PC-3 (cell line): ENCODE results near the gene PPP4R4. TPM values are rescaled to one million over a fixed set of nuclear protein-coding genes. Genes with fewer than 3 reads are reported as not detected.
"Not testable (repeated sequence)": the region's sequence is repeated elsewhere in the genome, so short reads cannot be mapped to it uniquely, and the experiment has no call there.

Experiments
- ATAC-seq: fragments of 200-7000 bp; cut with Tn5 transposase; 2 replicates; pipeline ENCODE4 v1.9.1; 2020; ENCODE audit warnings: mild to moderate bottlenecking, moderate library complexity
- BruUV-seq: library from RNA; stranded (reverse); fragments of 400-500 nt; replicated peaks from 2 replicates; lab custom pipeline; 2021; lab: Mats Ljungman, UMichigan
- CTCF ChIA-PET: fragments of 300-600 bp; sonication (Branson Sonifier 250); formaldehyde crosslinking; loops from one replicate; lab custom pipeline; 2022; ENCODE audit warnings: antibody characterized with exemption; lab: Charles Lee
- POLR2A ChIA-PET: fragments of 300-600 bp; sonication (Branson Sonifier 250); formaldehyde crosslinking; loops from one replicate; lab custom pipeline; 2022; ENCODE audit warnings: antibody characterized with exemption; ENCODE audit not compliant: unreplicated experiment; lab: Charles Lee
- DNase-seq: peaks from one replicate; pipeline ENCODE4 v3.0.0-alpha.2; 2015
- H2AFZ ChIP-seq: fragments of 300-600 bp; sonication (generic); 2 replicates; pipeline ENCODE4 v1.6.0; 2016; ENCODE audit warnings: antibody characterized with exemption, low read length
- H3F3A ChIP-seq: fragments of 300-600 bp; sonication (generic); one replicate; pipeline ENCODE4 v1.6.0; 2017; ENCODE audit warnings: antibody characterized with exemption, low read length, control low read depth, mild to moderate bottlenecking; ENCODE audit not compliant: unreplicated experiment
- H3K27ac ChIP-seq: fragments of 300-600 bp; sonication (generic); 2 replicates; pipeline ENCODE4 v1.5.1; 2016; ENCODE audit warnings: mild to moderate bottlenecking, low read length
- H3K27me3 ChIP-seq: fragments of 300-600 bp; sonication (generic); 2 replicates; pipeline ENCODE4 v1.6.1; 2016; ENCODE audit warnings: low read length, mixed read lengths
- H3K36me3 ChIP-seq: fragments of 300-600 bp; sonication (generic); 2 replicates; pipeline ENCODE4 v1.6.1; 2016; ENCODE audit warnings: low read depth, mixed run types, low read length, mixed read lengths
- H3K4me1 ChIP-seq: fragments of 300-600 bp; sonication (generic); 2 replicates; pipeline ENCODE4 v1.5.1; 2016; ENCODE audit warnings: low read length; ENCODE audit not compliant: insufficient read depth
- H3K4me2 ChIP-seq: fragments of 300-600 bp; sonication (generic); 2 replicates; pipeline ENCODE4 v1.6.0; 2016; ENCODE audit warnings: low read length
- H3K4me3 ChIP-seq: fragments of 300-600 bp; sonication (generic); 2 replicates; pipeline ENCODE4 v1.5.1; 2016; ENCODE audit warnings: mild to moderate bottlenecking, low read length, mixed read lengths
- H3K79me2 ChIP-seq: fragments of 300-600 bp; sonication (generic); 2 replicates; pipeline ENCODE4 v1.6.1; 2017; ENCODE audit warnings: low read length, mixed read lengths
- H3K9ac ChIP-seq: fragments of 300-600 bp; sonication (generic); 2 replicates; pipeline ENCODE4 v1.6.0; 2016; ENCODE audit warnings: mild to moderate bottlenecking, low read length
- H3K9me2 ChIP-seq: fragments of 300-600 bp; sonication (generic); replicated peaks from 2 replicates; pipeline ENCODE4 v1.6.1; 2016; ENCODE audit warnings: mixed run types, low read length, mixed read lengths
- H3K9me3 ChIP-seq: fragments of 300-600 bp; sonication (generic); 2 replicates; pipeline ENCODE4 v1.6.1; 2016; ENCODE audit warnings: low read length, mixed read lengths
- H4K20me1 ChIP-seq: fragments of 300-600 bp; sonication (generic); 2 replicates; pipeline ENCODE4 v1.6.1; 2016; ENCODE audit warnings: low read length, mixed read lengths
- CTCF ChIP-seq: fragments of 300-600 bp; sonication (generic); conservative IDR thresholded peaks from 2 replicates; pipeline ENCODE4 v1.5.1; 2017; ENCODE audit warnings: antibody characterized with exemption, low read depth, mild to moderate bottlenecking, low read length
- EZH2 ChIP-seq: fragments of 300-600 bp; sonication (generic); IDR thresholded peaks from one replicate; pipeline ENCODE4 v1.6.1; 2017; ENCODE audit warnings: antibody characterized with exemption, mild to moderate bottlenecking, low read length; ENCODE audit not compliant: unreplicated experiment
- EZH2phosphoT487 ChIP-seq: fragments of 300-600 bp; sonication (generic); IDR thresholded peaks from 2 replicates; pipeline ENCODE4 v1.6.1; 2018; ENCODE audit warnings: mild to moderate bottlenecking, antibody characterized with exemption, low read length, borderline replicate concordance
- intact Hi-C: fragments of 100-400 bp; cut with micrococcal nuclease; formaldehyde crosslinking; loops from 2 replicates; pipeline ENCODE4 v1.9.0; 2023
- total RNA-seq: library from RNA; depleted of rRNA; stranded (reverse); fragments of >200 nt; gene quantifications from 2 replicates; pipeline ENCODE4 v1.2.3, GENCODE V29; 2014

PPP4R4 gene
- total RNA-seq, 1 experiment from 2014 or later: 0.11 TPM

DNA sequence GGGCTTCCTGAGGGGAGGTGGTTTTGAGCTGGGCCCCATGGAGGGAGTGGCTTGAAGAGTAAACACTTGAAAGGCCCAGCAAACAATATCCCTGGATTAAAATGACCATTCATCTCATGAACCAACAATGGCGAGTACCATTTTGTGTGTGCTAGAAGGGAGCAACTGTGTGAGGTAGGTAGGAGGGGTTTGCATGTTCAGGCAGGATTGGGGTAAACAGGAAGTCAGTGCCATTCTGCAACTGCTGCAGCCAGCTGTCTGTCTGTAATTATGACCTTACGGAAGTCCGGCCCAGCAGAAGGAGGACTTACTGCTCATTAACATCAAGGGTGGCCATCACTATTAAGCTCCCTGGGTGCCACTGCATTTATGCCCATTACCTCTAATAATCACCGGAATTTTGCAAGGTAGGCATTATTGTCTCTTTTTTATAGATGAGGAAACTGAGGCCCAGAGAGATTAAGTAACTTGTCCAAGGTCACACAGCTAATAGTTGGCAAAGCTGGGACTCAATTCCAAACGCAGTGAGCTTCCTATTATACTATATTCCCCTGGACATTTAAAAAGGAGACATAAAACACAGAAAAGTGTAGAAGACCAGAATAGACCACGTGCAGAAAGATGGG, 28.1 kb upstream of the PPP4R4 start:
- no peak for TF ChIP-seq EZH2phosphoT487
- TF ChIP-seq EZH2: no peak
- no peak for TF ChIP-seq CTCF
- ChIA-PET POLR2A (no interaction called here), CTCF (no interaction called here)
- H2AFZ ChIP-seq: no peak overlapping the region
- H3K27ac ChIP-seq: no peak overlapping the region
- no peaks in the 10 kb centered on the region for H3K79me2 ChIP-seq
- H3K9me2 ChIP-seq: no peaks in the 10 kb centered on the region
- no TSS peak for BruUV-seq
- H3K27me3 ChIP-seq: no peaks in the 10 kb centered on the region
- DNase-seq (no peak), ATAC-seq (no peak)
- H3F3A ChIP-seq: no peaks in the 10 kb centered on the region
- no peaks in the 10 kb centered on the region for H3K4me1 ChIP-seq
- no peaks in the 10 kb centered on the region for H4K20me1 ChIP-seq
- intact Hi-C loops: no loop called here
- H3K9me3 ChIP-seq: no peaks in the 10 kb centered on the region
- H3K4me3 ChIP-seq: no peak overlapping the region
- H3K36me3 ChIP-seq: no peaks in the 10 kb centered on the region
- H3K4me2 ChIP-seq: no peak overlapping the region
- no peak overlapping the region for H3K9ac ChIP-seq

DNA sequence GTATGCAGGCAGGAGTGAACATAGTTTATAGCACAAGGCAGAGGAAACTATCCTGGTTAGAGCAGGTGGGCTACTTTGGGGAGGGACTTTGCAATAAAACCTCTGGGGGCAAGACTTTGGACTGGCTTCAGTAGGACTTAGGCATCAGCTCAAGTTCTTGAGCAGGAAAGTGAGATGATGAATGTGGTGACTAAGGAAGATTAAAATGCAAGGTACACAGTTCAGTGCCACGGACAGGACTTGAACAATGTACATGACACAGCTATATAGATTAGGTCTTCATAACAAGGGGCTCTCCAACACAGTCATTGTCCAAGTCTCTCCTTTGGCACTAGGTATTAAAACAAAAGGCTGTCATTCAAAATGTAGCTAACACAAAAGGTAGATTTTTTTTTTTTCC, 21.4 kb upstream of the PPP4R4 start:
- Histone ChIP-seq H3K36me3 (no peaks in the 10 kb centered on the region), H3K4me3 (no peak overlapping the region), H3K79me2 (no peaks in the 10 kb centered on the region), H3K9ac (no peak overlapping the region), H3F3A (no peaks in the 10 kb centered on the region), H2AFZ (no peak overlapping the region), H3K4me1 (no peaks in the 10 kb centered on the region), H3K4me2 (no peak overlapping the region), H3K9me3 (no peaks in the 10 kb centered on the region), H3K9me2 (no peaks in the 10 kb centered on the region), H4K20me1 (no peaks in the 10 kb centered on the region), H3K27ac (no peak overlapping the region), H3K27me3 (peaks cover 8% of the 10 kb centered on the region; the same call in 1 of the 2 replicates)
- ChIA-PET POLR2A (no interaction called here), CTCF (no interaction called here)
- ATAC-seq (no peak), DNase-seq (no peak)
- no TSS peak for BruUV-seq
- no peak for TF ChIP-seq EZH2phosphoT487
- TF ChIP-seq CTCF: no peak
- TF ChIP-seq EZH2: no peak
- intact Hi-C loops: no loop called here

GRCh38 chr14:94153750-94154342, 20.3 kb upstream of the PPP4R4 start:
- Histone ChIP-seq H3F3A (no peaks in the 10 kb centered on the region), H3K4me2 (no peak overlapping the region), H3K9me3 (no peaks in the 10 kb centered on the region), H2AFZ (no peak overlapping the region), H3K27ac (no peak overlapping the region), H3K36me3 (no peaks in the 10 kb centered on the region), H3K27me3 (peaks cover 16% of the 10 kb centered on the region; the same call in 1 of the 2 replicates), H4K20me1 (no peaks in the 10 kb centered on the region), H3K4me3 (no peak overlapping the region), H3K9ac (no peak overlapping the region), H3K9me2 (no peaks in the 10 kb centered on the region), H3K4me1 (no peaks in the 10 kb centered on the region), H3K79me2 (no peaks in the 10 kb centered on the region)
- TF ChIP-seq EZH2 (no peak), CTCF (no peak), EZH2phosphoT487 (no peak)
- ATAC-seq: no peak
- BruUV-seq: no TSS peak
- ChIA-PET CTCF (no interaction called here), POLR2A (no interaction called here)
- DNase-seq: no peak
- intact Hi-C loops: no loop called here

GRCh38 chr14:94156143-94156542, 18.0 kb upstream of the PPP4R4 start:
- ATAC-seq, H3F3A ChIP-seq, H3K9me3 ChIP-seq, H3K79me2 ChIP-seq, DNase-seq, H3K4me3 ChIP-seq, H3K4me1 ChIP-seq, intact Hi-C loops, H3K9ac ChIP-seq, H3K4me2 ChIP-seq, H2AFZ ChIP-seq, H3K36me3 ChIP-seq, BruUV-seq, H4K20me1 ChIP-seq, H3K9me2 ChIP-seq, H3K27ac ChIP-seq, POLR2A ChIA-PET, CTCF ChIA-PET: not testable (repeated sequence)
- H3K27me3 ChIP-seq: peaks cover 16% of the 10 kb centered on the region; the same call in 1 of the 2 replicates
